Measurements from ENCODE around the gene MRPL49.
"Not testable (repeated sequence)": the region's sequence is repeated elsewhere in the genome, so short reads cannot be mapped to it uniquely, and the experiment has no call there.

Gene MRPL49

DNA sequence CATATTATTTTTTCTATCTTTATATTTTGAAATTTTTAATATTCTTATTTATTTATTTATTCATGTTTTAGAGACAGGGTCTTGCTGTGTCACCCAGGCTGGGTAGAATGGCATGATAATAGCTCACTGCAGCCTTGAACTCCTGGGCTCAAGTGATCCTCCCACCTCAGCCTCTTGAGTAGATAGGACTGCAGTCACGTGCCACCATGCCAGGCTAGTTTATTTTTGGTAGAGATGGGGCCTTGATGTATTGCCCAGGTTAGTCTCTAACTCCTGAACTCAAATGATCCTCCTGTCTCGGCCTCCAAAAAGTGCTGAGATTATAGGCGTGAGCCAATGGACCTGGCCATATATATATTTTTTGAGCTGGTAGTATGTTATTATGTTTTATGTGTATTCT is 45.5 kb downstream of the MRPL49 start:
- in situ Hi-C loops (cut with HindIII; ENCODE audit: low sequenced_read_pairs): no loop called here
- no peak overlapping the region for H3K4me3 ChIP-seq (ENCODE audit: low read depth, low read length)
- TF ChIP-seq, protein P1, sequence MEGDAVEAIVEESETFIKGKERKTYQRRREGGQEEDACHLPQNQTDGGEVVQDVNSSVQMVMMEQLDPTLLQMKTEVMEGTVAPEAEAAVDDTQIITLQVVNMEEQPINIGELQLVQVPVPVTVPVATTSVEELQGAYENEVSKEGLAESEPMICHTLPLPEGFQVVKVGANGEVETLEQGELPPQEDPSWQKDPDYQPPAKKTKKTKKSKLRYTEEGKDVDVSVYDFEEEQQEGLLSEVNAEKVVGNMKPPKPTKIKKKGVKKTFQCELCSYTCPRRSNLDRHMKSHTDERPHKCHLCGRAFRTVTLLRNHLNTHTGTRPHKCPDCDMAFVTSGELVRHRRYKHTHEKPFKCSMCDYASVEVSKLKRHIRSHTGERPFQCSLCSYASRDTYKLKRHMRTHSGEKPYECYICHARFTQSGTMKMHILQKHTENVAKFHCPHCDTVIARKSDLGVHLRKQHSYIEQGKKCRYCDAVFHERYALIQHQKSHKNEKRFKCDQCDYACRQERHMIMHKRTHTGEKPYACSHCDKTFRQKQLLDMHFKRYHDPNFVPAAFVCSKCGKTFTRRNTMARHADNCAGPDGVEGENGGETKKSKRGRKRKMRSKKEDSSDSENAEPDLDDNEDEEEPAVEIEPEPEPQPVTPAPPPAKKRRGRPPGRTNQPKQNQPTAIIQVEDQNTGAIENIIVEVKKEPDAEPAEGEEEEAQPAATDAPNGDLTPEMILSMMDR (IDR thresholded peaks at IDR 0.05; ENCODE audit: low read depth, low read length): no peak
- no peak for DNase-seq (ENCODE audit: low read depth, low spot score)

DNA sequence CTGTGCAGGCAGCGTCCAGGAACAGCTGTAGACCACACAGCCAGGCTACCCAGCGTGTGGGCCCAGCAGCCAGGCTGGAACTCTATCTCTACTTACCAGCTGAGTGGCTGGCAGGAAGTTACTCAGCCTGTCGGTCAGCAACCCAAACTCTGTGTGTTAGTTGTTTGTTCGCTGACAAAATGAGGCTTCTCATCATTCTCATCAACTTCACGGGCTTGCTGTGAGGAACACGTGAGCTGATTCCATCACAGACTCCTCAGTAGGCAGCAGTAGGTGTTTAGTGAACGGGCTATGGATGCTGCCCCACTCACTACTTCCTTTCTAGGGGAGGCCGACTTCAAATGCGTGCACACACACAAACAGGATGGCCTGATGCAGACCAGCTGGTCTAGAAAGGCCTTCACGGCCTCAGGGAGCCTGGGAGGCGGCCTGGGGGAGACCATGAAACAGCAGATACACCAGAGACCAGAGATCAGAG is 47.1 kb downstream of the MRPL49 start:
- H3K4me3 ChIP-seq (ENCODE audit: low read depth, low read length): no peak overlapping the region
- TF ChIP-seq, protein P1 (IDR thresholded peaks at IDR 0.05; ENCODE audit: low read depth, low read length): no peak
- DNase-seq (ENCODE audit: low read depth, low spot score): peak; percentile 62
- in situ Hi-C loops (cut with HindIII; ENCODE audit: low sequenced_read_pairs): no loop called here

DNA sequence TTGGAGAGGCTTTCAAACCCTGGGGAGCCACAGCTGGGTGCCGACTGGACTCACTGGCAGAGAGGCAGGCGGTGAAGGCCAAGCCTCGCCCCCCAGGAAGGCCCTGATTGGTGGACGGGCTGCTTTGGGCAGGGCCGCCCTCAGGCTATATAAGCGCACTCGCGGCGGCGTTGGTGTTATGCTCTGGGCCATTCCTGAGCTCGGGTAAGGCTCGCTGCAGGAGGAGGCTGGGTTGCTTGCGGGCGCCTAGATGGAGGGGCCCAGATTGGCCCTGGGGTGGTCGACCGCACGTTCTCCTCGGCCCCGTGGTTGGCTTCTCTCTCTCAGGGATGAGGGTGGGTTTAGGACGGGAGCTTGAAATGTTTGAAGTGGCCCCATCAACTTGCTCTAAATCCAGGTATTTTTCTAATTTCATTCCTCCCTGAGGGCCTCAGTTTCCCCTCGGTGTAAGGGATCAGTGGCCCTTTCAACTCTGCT is 48.0 kb downstream of the MRPL49 start, which contains the start of gene SPDYC:
SPDYC (plus strand) TSS at position 176 of the 477 bp plus-strand sequence. CDS start 1,125 bp downstream, outside the sequence.
- TF ChIP-seq, protein P1 (IDR thresholded peaks at IDR 0.05; ENCODE audit: low read depth, low read length): no peak
- in situ Hi-C loops (cut with HindIII; ENCODE audit: low sequenced_read_pairs): no loop called here
- H3K4me3 ChIP-seq (ENCODE audit: low read depth, low read length): no peak within 1 kb of the TSS
- no peak for DNase-seq (ENCODE audit: low read depth, low spot score)

DNA sequence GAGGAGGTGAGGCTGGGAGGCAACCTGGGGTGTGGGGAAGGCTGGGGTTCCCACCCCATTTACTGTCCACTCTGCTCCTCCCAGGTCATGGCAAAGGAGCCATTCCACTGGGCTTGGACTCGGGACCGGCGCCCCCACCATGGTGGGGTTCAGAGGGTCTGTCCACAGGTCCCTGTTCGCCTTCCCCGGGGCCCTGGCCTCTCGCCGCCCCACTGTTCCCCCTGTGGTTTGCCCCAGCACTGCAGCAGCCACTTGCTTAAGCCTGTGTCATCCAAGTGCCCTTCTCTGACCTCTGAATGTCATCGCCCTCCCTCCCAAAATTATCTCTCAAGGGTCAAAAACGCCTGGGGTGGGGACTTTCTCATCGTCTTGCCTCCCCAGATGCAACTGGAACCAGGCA is 50.5 kb downstream of the MRPL49 start:
- in situ Hi-C loops (cut with HindIII; ENCODE audit: low sequenced_read_pairs): no loop called here

DNA sequence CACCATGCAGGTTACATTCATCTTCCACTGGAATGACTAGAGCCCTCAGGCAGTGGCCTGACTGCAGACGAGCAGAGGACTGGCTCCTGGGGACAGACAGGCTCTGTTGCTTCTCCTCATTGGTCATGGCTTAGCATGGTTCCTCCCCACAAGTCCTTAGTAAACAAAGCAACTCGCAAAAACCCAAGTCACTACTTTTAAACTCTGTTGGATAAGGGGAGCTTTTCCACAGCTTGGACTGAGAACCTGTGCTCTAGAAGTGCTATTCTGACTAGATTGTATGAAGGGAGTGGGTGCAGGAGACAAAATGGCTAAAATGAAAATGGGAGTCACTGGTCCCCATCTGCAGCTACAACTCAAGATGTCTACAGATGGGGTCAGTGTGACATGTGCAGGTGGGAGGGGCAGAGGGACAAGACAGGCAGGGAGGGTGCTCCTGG is 52.5 kb downstream of the MRPL49 start:
- in situ Hi-C loops (cut with HindIII; ENCODE audit: low sequenced_read_pairs); H3K4me3 ChIP-seq (ENCODE audit: low read depth, low read length); DNase-seq (ENCODE audit: low read depth, low spot score): not testable (repeated sequence)

More for the DNA sequence above, 50.5 kb downstream of the MRPL49 start:
- H3K4me3 ChIP-seq (ENCODE audit: low read depth, low read length): no peak overlapping the region
- TF ChIP-seq, protein P1 (IDR thresholded peaks at IDR 0.05; ENCODE audit: low read depth, low read length): no peak
- no peak for DNase-seq (ENCODE audit: low read depth, low spot score)
